HEK293 (cell line): ENCODE measurements around the gene TACR2.

Source experiments
- CTCF ChIA-PET: fragments of 350-600 bp; formaldehyde crosslinking; extraction: SDS; loops from one replicate; lab custom pipeline; 2021; ENCODE audit warnings: antibody characterized with exemption; lab: Yijun Ruan, JAX
- POLR2A ChIA-PET: fragments of 300-600 bp; formaldehyde crosslinking; extraction: SDS; loops from one replicate; lab custom pipeline; 2020; ENCODE audit warnings: antibody characterized with exemption, inconsistent platforms; lab: Yijun Ruan, JAX
- H3K27ac ChIP-seq: fragments of 200-500 bp; sonication (Bioruptor generic); 2 replicates; pipeline ENCODE4 v1.5.1; 2014; ENCODE audit warnings: low read depth, low read length, control low read depth, inconsistent platforms; ENCODE audit errors: extremely low read depth
- H3K36me3 ChIP-seq, 2 experiments: fragments of 200-500 bp in 1 of 2; sonication (Bioruptor generic) in 1 of 2; 1 replicate in 1 of 2; 2 replicates in 1 of 2; pipeline ENCODE4 v1.5.1; 2014 to 2017; ENCODE audit warnings: inconsistent platforms in 2 of 2, low read length in 2 of 2; ENCODE audit not compliant: control insufficient read depth in 2 of 2, insufficient read depth in 1 of 2
- H3K4me1 ChIP-seq: fragments of 200-500 bp; sonication (Bioruptor generic); 2 replicates; pipeline ENCODE4 v1.5.1; 2014; ENCODE audit warnings: mild to moderate bottlenecking, low read length, inconsistent platforms; ENCODE audit not compliant: control insufficient read depth, insufficient read depth
- H3K4me3 ChIP-seq: 2 replicates; pipeline ENCODE4 v1.5.1; 2011; ENCODE audit warnings: low read depth, mild to moderate bottlenecking, control low read depth, low read length, moderate library complexity
- H3K9me3 ChIP-seq: fragments of 200-500 bp; sonication (Bioruptor generic); 2 replicates; pipeline ENCODE4 v1.5.1; 2014; ENCODE audit warnings: low read depth, low read length, inconsistent platforms; ENCODE audit not compliant: control insufficient read depth, insufficient read depth
- BCL11B ChIP-seq: fragments of 450-650 bp; formaldehyde crosslinking; IDR thresholded peaks from 2 replicates; pipeline ENCODE4 v1.5.1; 2016; ENCODE audit warnings: low read depth, missing biosample characterization, missing genetic modification characterization
- EGR2 ChIP-seq: fragments of 450-650 bp; formaldehyde crosslinking; IDR thresholded peaks from 2 replicates; pipeline ENCODE4 v1.5.1; 2016; ENCODE audit warnings: low read depth, missing biosample characterization, missing genetic modification characterization
- FEZF1 ChIP-seq: fragments of 450-650 bp; formaldehyde crosslinking; IDR thresholded peaks from 2 replicates; pipeline ENCODE4 v1.5.1; 2016; ENCODE audit warnings: missing biosample characterization, missing genetic modification characterization
- MZF1 ChIP-seq: fragments of 450-650 bp; formaldehyde crosslinking; IDR thresholded peaks from 2 replicates; pipeline ENCODE4 v1.5.1; 2017; ENCODE audit warnings: missing biosample characterization, missing genetic modification characterization, borderline replicate concordance
- REPIN1 ChIP-seq: fragments of 450-650 bp; formaldehyde crosslinking; IDR thresholded peaks from 2 replicates; pipeline ENCODE4 v1.5.1; 2017; ENCODE audit warnings: missing biosample characterization, missing genetic modification characterization, low read depth
- ZNF121 ChIP-seq: fragments of 450-650 bp; formaldehyde crosslinking; IDR thresholded peaks from 2 replicates; pipeline ENCODE4 v1.5.1; 2016; ENCODE audit warnings: missing biosample characterization, missing genetic modification characterization
- ZNF292 ChIP-seq: fragments of 450-650 bp; formaldehyde crosslinking; IDR thresholded peaks from 2 replicates; pipeline ENCODE4 v1.5.1; 2016; ENCODE audit warnings: low read depth, missing biosample characterization, missing genetic modification characterization, borderline replicate concordance
- ZNF311 ChIP-seq: fragments of 450-650 bp; formaldehyde crosslinking; IDR thresholded peaks from 2 replicates; pipeline ENCODE4 v1.5.1; 2017; ENCODE audit warnings: missing biosample characterization, missing genetic modification characterization, borderline replicate concordance
- ZNF335 ChIP-seq: fragments of 450-650 bp; formaldehyde crosslinking; conservative IDR thresholded peaks from 2 replicates; pipeline ENCODE4 v1.5.1; 2016; ENCODE audit warnings: missing biosample characterization, missing genetic modification characterization
- ZNF366 ChIP-seq: fragments of 450-650 bp; formaldehyde crosslinking; conservative IDR thresholded peaks from 2 replicates; pipeline ENCODE4 v1.5.1; 2016; ENCODE audit warnings: missing biosample characterization, missing genetic modification characterization
- ZNF473 ChIP-seq: fragments of 450-650 bp; formaldehyde crosslinking; IDR thresholded peaks from 2 replicates; pipeline ENCODE4 v1.5.1; 2017; ENCODE audit warnings: missing biosample characterization, missing genetic modification characterization
- ZNF530 ChIP-seq: fragments of 450-650 bp; formaldehyde crosslinking; IDR thresholded peaks from 2 replicates; pipeline ENCODE4 v1.5.1; 2016; ENCODE audit warnings: low read depth, missing biosample characterization, missing genetic modification characterization
- ZNF544 ChIP-seq: fragments of 450-650 bp; formaldehyde crosslinking; IDR thresholded peaks from 2 replicates; pipeline ENCODE4 v1.5.0; 2017; ENCODE audit warnings: missing biosample characterization, missing genetic modification characterization
- ZNF558 ChIP-seq: fragments of 450-650 bp; formaldehyde crosslinking; IDR thresholded peaks from 2 replicates; pipeline ENCODE4 v1.5.1; 2016; ENCODE audit warnings: missing biosample characterization, missing genetic modification characterization
- ZNF610 ChIP-seq: fragments of 450-650 bp; formaldehyde crosslinking; IDR thresholded peaks from 2 replicates; pipeline ENCODE4 v1.5.1; 2016; ENCODE audit warnings: missing biosample characterization, missing genetic modification characterization, borderline replicate concordance
- ZNF777 ChIP-seq: fragments of 450-650 bp; formaldehyde crosslinking; IDR thresholded peaks from 2 replicates; pipeline ENCODE4 v1.5.1; 2017; ENCODE audit warnings: missing biosample characterization, missing genetic modification characterization, borderline replicate concordance
- ZNF837 ChIP-seq: fragments of 450-650 bp; formaldehyde crosslinking; IDR thresholded peaks from 2 replicates; pipeline ENCODE4 v1.5.1; 2016; ENCODE audit warnings: missing biosample characterization, missing genetic modification characterization
- TF ChIP-seq, protein P1 (sequence below): fragments of 450-650 bp; formaldehyde crosslinking; conservative IDR thresholded peaks from 2 replicates; pipeline ENCODE4 v1.5.1; 2016; ENCODE audit warnings: low read depth, missing biosample characterization, missing genetic modification characterization
- TF ChIP-seq, protein P2 (sequence below): fragments of 450-650 bp; formaldehyde crosslinking; IDR thresholded peaks from 2 replicates; pipeline ENCODE4 v1.5.1; 2016; ENCODE audit warnings: missing biosample characterization, missing genetic modification characterization
- TF ChIP-seq, protein P3 (sequence below): fragments of 450-650 bp; formaldehyde crosslinking; IDR thresholded peaks from 2 replicates; pipeline ENCODE4 v1.5.1; 2016; ENCODE audit warnings: missing biosample characterization, missing genetic modification characterization
- TF ChIP-seq, protein P4 (sequence below): fragments of 450-650 bp; formaldehyde crosslinking; IDR thresholded peaks from 2 replicates; pipeline ENCODE4 v1.5.1; 2016; ENCODE audit warnings: missing biosample characterization, missing genetic modification characterization
- TF ChIP-seq, protein P5 (sequence below): fragments of 450-650 bp; formaldehyde crosslinking; IDR thresholded peaks from 2 replicates; pipeline ENCODE4 v1.5.1; 2016; ENCODE audit warnings: missing biosample characterization, missing genetic modification characterization

Gene TACR2

DNA sequence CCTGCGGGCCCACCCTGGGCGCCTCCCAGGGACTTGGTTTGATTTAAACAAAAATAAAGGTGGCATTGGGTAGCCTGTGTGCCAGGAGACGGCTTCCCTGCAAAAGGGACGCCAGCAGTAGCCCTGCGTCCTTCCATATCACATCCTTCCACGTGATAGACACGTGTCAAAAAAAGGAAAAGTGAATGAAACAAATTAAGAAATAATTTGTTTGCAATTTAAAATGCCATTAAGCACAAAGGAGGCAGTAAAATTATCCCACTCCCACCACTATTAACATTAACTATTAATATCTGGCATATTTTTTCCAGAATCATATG, 7.6 kb downstream of the TACR2 start:
- no peaks in the 10 kb centered on the region for H3K9me3 ChIP-seq
- no peak overlapping the region for H3K4me3 ChIP-seq
- TF ChIP-seq, protein P1, sequence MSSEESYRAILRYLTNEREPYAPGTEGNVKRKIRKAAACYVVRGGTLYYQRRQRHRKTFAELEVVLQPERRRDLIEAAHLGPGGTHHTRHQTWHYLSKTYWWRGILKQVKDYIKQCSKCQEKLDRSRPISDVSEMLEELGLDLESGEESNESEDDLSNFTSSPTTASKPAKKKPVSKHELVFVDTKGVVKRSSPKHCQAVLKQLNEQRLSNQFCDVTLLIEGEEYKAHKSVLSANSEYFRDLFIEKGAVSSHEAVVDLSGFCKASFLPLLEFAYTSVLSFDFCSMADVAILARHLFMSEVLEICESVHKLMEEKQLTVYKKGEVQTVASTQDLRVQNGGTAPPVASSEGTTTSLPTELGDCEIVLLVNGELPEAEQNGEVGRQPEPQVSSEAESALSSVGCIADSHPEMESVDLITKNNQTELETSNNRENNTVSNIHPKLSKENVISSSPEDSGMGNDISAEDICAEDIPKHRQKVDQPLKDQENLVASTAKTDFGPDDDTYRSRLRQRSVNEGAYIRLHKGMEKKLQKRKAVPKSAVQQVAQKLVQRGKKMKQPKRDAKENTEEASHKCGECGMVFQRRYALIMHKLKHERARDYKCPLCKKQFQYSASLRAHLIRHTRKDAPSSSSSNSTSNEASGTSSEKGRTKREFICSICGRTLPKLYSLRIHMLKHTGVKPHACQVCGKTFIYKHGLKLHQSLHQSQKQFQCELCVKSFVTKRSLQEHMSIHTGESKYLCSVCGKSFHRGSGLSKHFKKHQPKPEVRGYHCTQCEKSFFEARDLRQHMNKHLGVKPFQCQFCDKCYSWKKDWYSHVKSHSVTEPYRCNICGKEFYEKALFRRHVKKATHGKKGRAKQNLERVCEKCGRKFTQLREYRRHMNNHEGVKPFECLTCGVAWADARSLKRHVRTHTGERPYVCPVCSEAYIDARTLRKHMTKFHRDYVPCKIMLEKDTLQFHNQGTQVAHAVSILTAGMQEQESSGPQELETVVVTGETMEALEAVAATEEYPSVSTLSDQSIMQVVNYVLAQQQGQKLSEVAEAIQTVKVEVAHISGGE (tag by site-specific recombination): peak; percentile 39; the same call in 1 of the 2 replicates
- TF ChIP-seq EGR2 (tag by site-specific recombination) (no peak), ZNF335 (tag by site-specific recombination) (peak; percentile 78)
- TF ChIP-seq, protein P2, sequence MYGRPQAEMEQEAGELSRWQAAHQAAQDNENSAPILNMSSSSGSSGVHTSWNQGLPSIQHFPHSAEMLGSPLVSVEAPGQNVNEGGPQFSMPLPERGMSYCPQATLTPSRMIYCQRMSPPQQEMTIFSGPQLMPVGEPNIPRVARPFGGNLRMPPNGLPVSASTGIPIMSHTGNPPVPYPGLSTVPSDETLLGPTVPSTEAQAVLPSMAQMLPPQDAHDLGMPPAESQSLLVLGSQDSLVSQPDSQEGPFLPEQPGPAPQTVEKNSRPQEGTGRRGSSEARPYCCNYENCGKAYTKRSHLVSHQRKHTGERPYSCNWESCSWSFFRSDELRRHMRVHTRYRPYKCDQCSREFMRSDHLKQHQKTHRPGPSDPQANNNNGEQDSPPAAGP: 0 out of 2 replicates have a peak, but pooled peaks have one; percentile 2
- TF ChIP-seq, all 188 proteins: peak for 3
- ChIA-PET POLR2A (no interaction called here), CTCF (interaction anchor here (1.0 to 2.4 kb wide), 6 partner anchors 16 to 99 kb away, joined by 3 to 28 read pairs (median 4); no protein-coding TSS in a partner anchor)
- no peaks in the 10 kb centered on the region; the same call in 1 of the 2 replicates for H3K4me1 ChIP-seq
- H3K36me3 ChIP-seq: no peaks in the 10 kb centered on the region
- H3K27ac ChIP-seq: no peak overlapping the region

DNA sequence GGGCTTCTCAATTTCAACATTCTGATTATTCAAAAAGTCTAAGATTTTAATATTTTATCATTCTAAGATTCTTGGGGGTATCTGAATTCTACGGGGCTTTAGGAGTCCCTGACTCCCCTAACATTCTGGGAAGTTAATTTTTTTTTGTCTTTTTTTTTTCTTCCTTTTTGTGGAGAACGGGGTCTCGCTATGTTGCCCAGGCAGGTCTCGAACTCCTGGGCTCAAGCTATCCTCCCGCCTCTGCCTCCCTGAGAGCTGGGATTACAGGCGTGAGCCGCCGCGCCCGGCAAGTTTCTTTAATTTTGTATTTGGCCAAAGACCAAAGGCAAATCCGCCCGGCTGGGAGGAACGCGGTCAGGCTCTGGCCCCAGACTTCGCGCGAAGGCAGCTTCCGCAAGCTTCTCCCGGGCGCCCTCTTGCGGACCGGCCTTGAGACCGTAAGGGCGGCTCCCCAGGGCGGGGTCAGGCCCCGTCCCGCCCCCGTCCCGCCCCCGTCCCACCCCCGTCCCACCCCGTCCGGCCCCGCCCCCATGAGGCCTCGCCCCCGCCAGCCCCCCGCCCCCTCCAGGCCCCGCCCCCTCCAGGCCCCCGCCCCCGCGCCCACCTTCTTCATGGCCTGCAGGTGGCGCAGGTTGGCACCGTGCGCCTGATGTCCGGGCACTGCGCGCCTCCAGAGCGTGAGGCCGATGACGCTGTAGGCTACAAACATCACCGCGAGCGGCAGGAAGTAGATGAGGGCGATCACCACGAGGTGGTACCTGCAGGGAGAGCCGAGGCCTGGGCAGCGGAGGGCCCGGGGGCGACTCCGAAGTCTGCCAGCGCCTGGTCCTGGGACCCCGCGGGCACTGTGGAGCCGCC, 8.2 kb downstream of the TACR2 start:
- no peak overlapping the region for H3K27ac ChIP-seq
- no peak overlapping the region for H3K4me3 ChIP-seq
- no peaks in the 10 kb centered on the region for H3K36me3 ChIP-seq
- H3K4me1 ChIP-seq: no peaks in the 10 kb centered on the region; the same call in 1 of the 2 replicates
- no peaks in the 10 kb centered on the region for H3K9me3 ChIP-seq
- CTCF ChIA-PET: interaction anchor here (0.5 to 2.9 kb wide), 38 partner anchors 9 to 1548 kb away, joined by 3 to 28 read pairs (median 4); partner anchors contain the start of genes HK1, HKDC1 and TSPAN15
- POLR2A ChIA-PET: interaction anchor here (0.6 kb wide), 2 partner anchors 107 to 329 kb away, joined by 3 to 5 read pairs; no protein-coding TSS in a partner anchor
- TF ChIP-seq, protein P3, sequence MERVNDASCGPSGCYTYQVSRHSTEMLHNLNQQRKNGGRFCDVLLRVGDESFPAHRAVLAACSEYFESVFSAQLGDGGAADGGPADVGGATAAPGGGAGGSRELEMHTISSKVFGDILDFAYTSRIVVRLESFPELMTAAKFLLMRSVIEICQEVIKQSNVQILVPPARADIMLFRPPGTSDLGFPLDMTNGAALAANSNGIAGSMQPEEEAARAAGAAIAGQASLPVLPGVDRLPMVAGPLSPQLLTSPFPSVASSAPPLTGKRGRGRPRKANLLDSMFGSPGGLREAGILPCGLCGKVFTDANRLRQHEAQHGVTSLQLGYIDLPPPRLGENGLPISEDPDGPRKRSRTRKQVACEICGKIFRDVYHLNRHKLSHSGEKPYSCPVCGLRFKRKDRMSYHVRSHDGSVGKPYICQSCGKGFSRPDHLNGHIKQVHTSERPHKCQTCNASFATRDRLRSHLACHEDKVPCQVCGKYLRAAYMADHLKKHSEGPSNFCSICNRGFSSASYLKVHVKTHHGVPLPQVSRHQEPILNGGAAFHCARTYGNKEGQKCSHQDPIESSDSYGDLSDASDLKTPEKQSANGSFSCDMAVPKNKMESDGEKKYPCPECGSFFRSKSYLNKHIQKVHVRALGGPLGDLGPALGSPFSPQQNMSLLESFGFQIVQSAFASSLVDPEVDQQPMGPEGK: peak; percentile 55; the same call in 1 of the 2 replicates
- TF ChIP-seq ZNF311 (tag by site-specific recombination) (no peak), ZNF530 (tag by site-specific recombination) (no peak), BCL11B (tag by site-specific recombination) (no peak), ZNF610 (tag by site-specific recombination) (peak; percentile 87), ZNF558 (tag by site-specific recombination) (no peak), ZNF473 (tag by site-specific recombination) (no peak), MZF1 (tag by site-specific recombination) (no peak), ZNF544 (no peak), REPIN1 (no peak), ZNF121 (peak; percentile 99), FEZF1 (tag by site-specific recombination) (no peak), ZNF366 (tag by site-specific recombination) (no peak), ZNF292 (tag by site-specific recombination) (no peak), ZNF777 (tag by site-specific recombination) (no peak), ZNF837 (tag by site-specific recombination) (no peak)
- TF ChIP-seq, protein P4, sequence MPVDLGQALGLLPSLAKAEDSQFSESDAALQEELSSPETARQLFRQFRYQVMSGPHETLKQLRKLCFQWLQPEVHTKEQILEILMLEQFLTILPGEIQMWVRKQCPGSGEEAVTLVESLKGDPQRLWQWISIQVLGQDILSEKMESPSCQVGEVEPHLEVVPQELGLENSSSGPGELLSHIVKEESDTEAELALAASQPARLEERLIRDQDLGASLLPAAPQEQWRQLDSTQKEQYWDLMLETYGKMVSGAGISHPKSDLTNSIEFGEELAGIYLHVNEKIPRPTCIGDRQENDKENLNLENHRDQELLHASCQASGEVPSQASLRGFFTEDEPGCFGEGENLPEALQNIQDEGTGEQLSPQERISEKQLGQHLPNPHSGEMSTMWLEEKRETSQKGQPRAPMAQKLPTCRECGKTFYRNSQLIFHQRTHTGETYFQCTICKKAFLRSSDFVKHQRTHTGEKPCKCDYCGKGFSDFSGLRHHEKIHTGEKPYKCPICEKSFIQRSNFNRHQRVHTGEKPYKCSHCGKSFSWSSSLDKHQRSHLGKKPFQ (tag by site-specific recombination): no peak
- TF ChIP-seq, protein P5, sequence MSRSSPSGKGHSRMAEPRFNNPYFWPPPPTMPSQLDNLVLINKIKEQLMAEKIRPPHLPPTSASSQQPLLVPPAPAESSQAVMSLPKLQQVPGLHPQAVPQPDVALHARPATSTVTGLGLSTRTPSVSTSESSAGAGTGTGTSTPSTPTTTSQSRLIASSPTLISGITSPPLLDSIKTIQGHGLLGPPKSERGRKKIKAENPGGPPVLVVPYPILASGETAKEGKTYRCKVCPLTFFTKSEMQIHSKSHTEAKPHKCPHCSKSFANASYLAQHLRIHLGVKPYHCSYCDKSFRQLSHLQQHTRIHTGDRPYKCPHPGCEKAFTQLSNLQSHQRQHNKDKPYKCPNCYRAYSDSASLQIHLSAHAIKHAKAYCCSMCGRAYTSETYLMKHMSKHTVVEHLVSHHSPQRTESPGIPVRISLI (tag by site-specific recombination): peak; percentile 62; the same call in 1 of the 2 replicates
